K562 (cell line): ENCODE data around the gene ATF3. TPM values are rescaled to one million over a fixed set of nuclear protein-coding genes. Genes with fewer than 3 reads are reported as not detected.

ENCODE experiments used
- FUS ChIP-seq: fragments of 200-400 bp; formaldehyde crosslinking; optimal IDR thresholded peaks from 2 replicates; pipeline ENCODE3; 2017; ENCODE audit warnings: low read depth, low read length
- ILF3 ChIP-seq: fragments of 450-650 bp; IDR thresholded peaks from 2 replicates; pipeline ENCODE4 v1.6.1; 2018; ENCODE audit warnings: antibody characterized with exemption, mild to moderate bottlenecking, moderate library complexity, borderline replicate concordance
- IRF2 ChIP-seq: sonication (generic); formaldehyde crosslinking; IDR thresholded peaks from 2 replicates; pipeline ENCODE4 v1.8.1; 2022; ENCODE audit warnings: mild to moderate bottlenecking, missing genetic modification reagents
- IRF9 ChIP-seq: fragments of 450-650 bp; IDR thresholded peaks from 2 replicates; pipeline ENCODE4 v1.6.1; 2016; ENCODE audit warnings: missing biosample characterization, missing genetic modification characterization
- KDM1A ChIP-seq, 2 experiments: fragments of 450-650 bp; IDR thresholded peaks; 2 replicates each; pipeline ENCODE4 v1.6.1; 2016; ENCODE audit warnings: mild to moderate bottlenecking in 2 of 2
- MAX ChIP-seq: sonication (generic); formaldehyde crosslinking; IDR thresholded peaks from 2 replicates; pipeline ENCODE4 v1.9.0; 2022; ENCODE audit warnings: mild to moderate bottlenecking, missing genetic modification reagents
- MAZ ChIP-seq, 2 experiments: fragments of 450-650 bp in 1 of 2; sonication (generic) in 1 of 2; formaldehyde crosslinking; IDR thresholded peaks in 1 of 2; conservative IDR thresholded peaks in 1 of 2; 2 replicates each; pipeline versions ENCODE4 v1.4.0 to v1.5.0; 2020; ENCODE audit warnings: mild to moderate bottlenecking in 1 of 2, missing genetic modification reagents in 1 of 2
- MXI1 ChIP-seq: IDR thresholded peaks from 2 replicates; pipeline ENCODE4 v1.6.1; 2011; ENCODE audit warnings: low read depth, mild to moderate bottlenecking, improper control_type of control experiment, low read length
- NCOA4 ChIP-seq: fragments of 450-650 bp; IDR thresholded peaks from 2 replicates; pipeline ENCODE4 v1.6.1; 2018; ENCODE audit warnings: mild to moderate bottlenecking; ENCODE audit not compliant: partially characterized antibody
- PML ChIP-seq: IDR thresholded peaks from 2 replicates; pipeline ENCODE4 v1.6.1; 2012; ENCODE audit warnings: low read length, inconsistent platforms
- RBM22 ChIP-seq: fragments of 200-400 bp; formaldehyde crosslinking; IDR thresholded peaks from 2 replicates; pipeline ENCODE4 v1.6.1; 2018; ENCODE audit warnings: low read length, low read depth; ENCODE audit not compliant: poor library complexity, severe bottlenecking
- SRF ChIP-seq, 2 experiments: fragments of 250-450, 450-650 bp in 1 of 2; sonication (Bioruptor Pico) in 1 of 2; sonication (generic) in 1 of 2; formaldehyde crosslinking; IDR thresholded peaks; 2 replicates each; pipeline versions ENCODE4 v1.5.0 to v1.5.1; 2020 to 2022; ENCODE audit warnings: mild to moderate bottlenecking in 1 of 2, missing genetic modification reagents in 1 of 2
- SRSF1 ChIP-seq: fragments of 200-400 bp; formaldehyde crosslinking; IDR thresholded peaks from 2 replicates; pipeline ENCODE4 v1.6.1; 2017; ENCODE audit warnings: mild to moderate bottlenecking, low read depth, low read length, moderate library complexity
- SRSF7 ChIP-seq: fragments of 200-400 bp; formaldehyde crosslinking; optimal IDR thresholded peaks from 2 replicates; pipeline ENCODE3; 2017; ENCODE audit warnings: mild to moderate bottlenecking, low read depth, low read length
- TAL1 ChIP-seq: fragments of 450-650 bp; IDR thresholded peaks from 2 replicates; pipeline ENCODE4 v1.6.1; 2016; ENCODE audit warnings: mild to moderate bottlenecking
- TCF3 ChIP-seq: sonication (generic); formaldehyde crosslinking; IDR thresholded peaks from 2 replicates; pipeline ENCODE4 v1.4.0; 2020; ENCODE audit warnings: mild to moderate bottlenecking, missing genetic modification reagents
- TEAD4 ChIP-seq, 2 experiments: sonication (generic) in 1 of 2; formaldehyde crosslinking in 1 of 2; IDR thresholded peaks; 2 replicates each; pipeline versions ENCODE4 v1.6.1 to v1.8.0; 2012 to 2022; ENCODE audit warnings: borderline replicate concordance in 1 of 2, inconsistent platforms in 1 of 2, low read length in 1 of 2, mild to moderate bottlenecking in 1 of 2, missing genetic modification reagents in 1 of 2
- VEZF1 ChIP-seq: fragments of 200-800 bp; sonication (Bioruptor generic); IDR thresholded peaks from 2 replicates; pipeline ENCODE4 v1.6.1; 2017; ENCODE audit warnings: missing genetic modification characterization, missing compliant biosample characterization
- ZFPM2 ChIP-seq: fragments of 250-450 bp; sonication (Bioruptor Pico); IDR thresholded peaks from 2 replicates; pipeline ENCODE4 v1.5.1; 2022; ENCODE audit warnings: mild to moderate bottlenecking
- ZKSCAN1 ChIP-seq: fragments of 150-350 bp; IDR thresholded peaks from 2 replicates; pipeline ENCODE4 v1.6.1; 2016; ENCODE audit warnings: low read depth, low read length
- ZNF217 ChIP-seq: sonication (generic); formaldehyde crosslinking; IDR thresholded peaks from 2 replicates; pipeline ENCODE4 v1.8.0; 2022; ENCODE audit warnings: mild to moderate bottlenecking, missing genetic modification reagents
- ZNF512 ChIP-seq: IDR thresholded peaks from 2 replicates; pipeline ENCODE4 v1.6.1; 2016; ENCODE audit warnings: missing genetic modification characterization, missing compliant biosample characterization
- ZNF707 ChIP-seq: fragments of 250-450 bp; sonication (Bioruptor Pico); conservative IDR thresholded peaks from 2 replicates; pipeline ENCODE4 v1.8.0; 2022; ENCODE audit warnings: inconsistent platforms, mild to moderate bottlenecking, moderate library complexity
- polyA plus RNA-seq, 8 experiments: library from polyadenylated mRNA; depleted of rRNA in 4 of 8; stranded (reverse) in 5 of 8; unstranded in 3 of 8; fragments of >200 nt; fragmentation: Nextera tagmentation in 2 of 8; fragmentation: Illumina TruSeq in 1 of 8; extraction: Ambion mirVana in 2 of 8; extraction: Trizol in 1 of 8; gene quantifications; 2 replicates each; pipeline versions ENCODE4 v1.2.1 to v1.2.3, GENCODE V29; 2011 to 2014; ENCODE audit warnings: inconsistent platforms in 1 of 8, missing spikeins in 1 of 8
- total RNA-seq, 7 experiments: library from RNA; depleted of rRNA in 6 of 7; stranded (reverse); fragments of >200 nt in 6 of 7; fragmentation: Illumina TruSeq in 2 of 7; extraction: Trizol in 2 of 7; gene quantifications; 2 replicates each; pipeline versions ENCODE4 v1.2.1 to v1.2.3, GENCODE V29; 2011 to 2021; ENCODE audit warnings: low replicate concordance in 1 of 7

Gene ATF3
- total and polyA plus RNA-seq, 9 of the 15 experiments (the other 6 are each of a cell fraction or from before 2014, with no cell fraction given): 3.5 to 28.2 (median 19.8) TPM

- TF ChIP-seq TAL1 (no peak), IRF9 (tag) (no peak), SRF (CRISPR knock-in tag; IDR thresholded peaks at IDR 0.05) (0 out of 4 replicates have a peak, but pooled peaks of 1 of the 2 experiments have one; percentile 19), ZKSCAN1 (no peak), PML (no peak), NCOA4 (no peak), TCF3 (CRISPR knock-in tag) (no peak), MAZ (CRISPR knock-in tag; conservative IDR thresholded peaks at IDR 0.05 in 1 of 2, IDR thresholded peaks at IDR 0.05 in 1 of 2) (no peak), ZNF707 (CRISPR knock-in tag) (no peak), FUS (no peak), ZNF217 (no peak), SRSF7 (no peak), RBM22 (no peak), ZFPM2 (CRISPR knock-in tag) (no peak), ZNF512 (tag) (0 out of 2 replicates have a peak, but pooled peaks have one; percentile 42), VEZF1 (CRISPR knock-in tag) (peak; percentile 35; the same call in 1 of the 2 replicates), TEAD4 (IDR thresholded peaks at IDR 0.05; ENCODE audit: low read length) (no peak), TEAD4 (CRISPR knock-in tag; IDR thresholded peaks at IDR 0.05; ENCODE audit: borderline replicate concordance) (no peak), MXI1 (no peak), KDM1A (IDR thresholded peaks at IDR 0.05) (peak; percentile 62 to 74; a peak in 3 of 4 replicates), ILF3 (no peak), SRSF1 (no peak), IRF2 (CRISPR knock-in tag) (no peak), MAX (no peak)
Measured at GRCh38 chr1:212605441-212606394, 2.8 kb upstream of the ATF3 start (continued).
